NB4 (cell line): Measurements from ENCODE around the gene WIPF3.
"Not testable (repeated sequence)": the region's sequence is repeated elsewhere in the genome, so short reads cannot be mapped to it uniquely, and the experiment has no call there.

Source experiments
- DNase-seq: peaks from one replicate; pipeline ENCODE4 v3.0.0; 2010; ENCODE audit warnings: low read depth
- H3K4me3 ChIP-seq: one replicate; pipeline ENCODE4 v1.5.1; 2011; ENCODE audit warnings: mild to moderate bottlenecking, low read depth, low read length, moderate library complexity
- MAX ChIP-seq: IDR thresholded peaks from 2 replicates; pipeline ENCODE4 v1.6.1; 2011; ENCODE audit warnings: low read depth, low read length
- MYC ChIP-seq: IDR thresholded peaks from 2 replicates; pipeline ENCODE4 v1.6.1; 2011; ENCODE audit warnings: low read depth, low read length
- POLR2A ChIP-seq: IDR thresholded peaks from 2 replicates; pipeline ENCODE4 v1.6.1; 2011; ENCODE audit warnings: mild to moderate bottlenecking; ENCODE audit not compliant: insufficient read length; ENCODE audit errors: extremely low read depth
- TF ChIP-seq, protein P1 (sequence below): IDR thresholded peaks from one replicate; pipeline ENCODE4 v1.5.1; 2012; ENCODE audit warnings: low read depth, low read length

WIPF3 gene

GRCh38 chr7:29889288-29889687 lies 83.0 kb downstream of the WIPF3 start:
- TF ChIP-seq, protein P1, sequence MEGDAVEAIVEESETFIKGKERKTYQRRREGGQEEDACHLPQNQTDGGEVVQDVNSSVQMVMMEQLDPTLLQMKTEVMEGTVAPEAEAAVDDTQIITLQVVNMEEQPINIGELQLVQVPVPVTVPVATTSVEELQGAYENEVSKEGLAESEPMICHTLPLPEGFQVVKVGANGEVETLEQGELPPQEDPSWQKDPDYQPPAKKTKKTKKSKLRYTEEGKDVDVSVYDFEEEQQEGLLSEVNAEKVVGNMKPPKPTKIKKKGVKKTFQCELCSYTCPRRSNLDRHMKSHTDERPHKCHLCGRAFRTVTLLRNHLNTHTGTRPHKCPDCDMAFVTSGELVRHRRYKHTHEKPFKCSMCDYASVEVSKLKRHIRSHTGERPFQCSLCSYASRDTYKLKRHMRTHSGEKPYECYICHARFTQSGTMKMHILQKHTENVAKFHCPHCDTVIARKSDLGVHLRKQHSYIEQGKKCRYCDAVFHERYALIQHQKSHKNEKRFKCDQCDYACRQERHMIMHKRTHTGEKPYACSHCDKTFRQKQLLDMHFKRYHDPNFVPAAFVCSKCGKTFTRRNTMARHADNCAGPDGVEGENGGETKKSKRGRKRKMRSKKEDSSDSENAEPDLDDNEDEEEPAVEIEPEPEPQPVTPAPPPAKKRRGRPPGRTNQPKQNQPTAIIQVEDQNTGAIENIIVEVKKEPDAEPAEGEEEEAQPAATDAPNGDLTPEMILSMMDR, result no peak
- no peak for TF ChIP-seq POLR2A
- TF ChIP-seq MAX, result no peak
- no peak for TF ChIP-seq MYC
- no peak for DNase-seq
- H3K4me3 ChIP-seq, result no peak overlapping the region

GRCh38 chr7:29890251-29890650 lies 83.9 kb downstream of the WIPF3 start:
- TF ChIP-seq MAX, result no peak
- TF ChIP-seq, protein P1, result no peak
- TF ChIP-seq POLR2A, result no peak
- no peak for TF ChIP-seq MYC
- H3K4me3 ChIP-seq, result no peak overlapping the region
- no peak for DNase-seq

DNA sequence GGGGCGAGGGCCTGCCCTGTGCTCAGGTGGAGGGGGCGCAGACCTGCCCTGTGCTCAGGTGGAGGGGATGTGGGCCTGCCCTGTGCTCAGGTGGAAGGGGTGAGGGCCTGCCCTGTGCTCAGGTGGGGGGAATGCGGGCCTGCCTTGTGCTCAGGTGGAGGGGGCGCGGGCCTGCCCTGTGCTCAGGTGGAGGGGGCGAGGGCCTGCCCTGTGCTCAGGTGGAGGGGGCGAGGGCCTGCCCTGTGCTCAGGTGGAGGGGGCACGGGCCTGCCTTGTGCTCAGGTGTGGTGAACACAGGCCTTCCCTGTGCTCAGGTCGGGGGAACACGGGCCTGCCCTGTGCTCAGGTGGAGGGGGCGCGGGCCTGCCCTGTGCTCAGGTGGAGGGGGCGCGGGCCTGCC lies 84.5 kb downstream of the WIPF3 start:
- not testable (repeated sequence) for DNase-seq

DNA sequence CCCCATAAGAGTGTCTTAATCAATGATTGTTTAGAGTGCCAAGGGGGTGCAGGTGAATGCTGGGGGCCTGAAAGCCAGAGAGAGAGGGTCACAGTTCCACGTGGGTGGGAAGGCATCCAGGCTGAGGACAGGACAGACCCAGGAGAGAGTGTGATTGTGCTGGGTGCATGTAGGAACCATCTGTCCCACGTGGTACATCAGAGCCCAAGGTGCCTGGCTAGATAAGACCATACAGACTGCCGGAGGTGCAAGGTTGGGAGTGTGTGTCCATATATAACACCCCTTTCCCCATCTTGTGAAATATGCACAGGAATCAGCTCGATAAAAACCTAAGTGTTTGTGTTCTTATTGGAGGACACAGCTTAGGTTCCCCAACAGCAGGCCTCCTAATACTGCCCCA lies 85.5 kb downstream of the WIPF3 start:
- TF ChIP-seq MAX (no peak), POLR2A (no peak), MYC (no peak)
- TF ChIP-seq, protein P1, result no peak
- H3K4me3 ChIP-seq, result no peak overlapping the region
- DNase-seq, result no peak

More for the DNA sequence above, 84.5 kb downstream of the WIPF3 start:
- H3K4me3 ChIP-seq, result not testable (repeated sequence)

GRCh38 chr7:29892231-29892630 lies 85.9 kb downstream of the WIPF3 start:
- no peak for DNase-seq
- TF ChIP-seq MYC (no peak), POLR2A (no peak), MAX (no peak)
- TF ChIP-seq, protein P1, result no peak
- no peak overlapping the region for H3K4me3 ChIP-seq

- TF ChIP-seq, protein P1, result no peak
- no peak for TF ChIP-seq POLR2A
- no peak overlapping the region for H3K4me3 ChIP-seq
- DNase-seq, result no peak
These were observed 87.2 kb downstream of the WIPF3 start for GRCh38 chr7:29893351-29893965.
